ENCODE measurements around the gene CATSPERB. TPM values are rescaled to one million over a fixed set of nuclear protein-coding genes. Genes with fewer than 3 reads are reported as not detected.

CATSPERB gene
- total RNA-seq, 4 donors from 2014 or later = 0.84 to 3.9 (median 2.0) TPM; not detected in 1

DNA sequence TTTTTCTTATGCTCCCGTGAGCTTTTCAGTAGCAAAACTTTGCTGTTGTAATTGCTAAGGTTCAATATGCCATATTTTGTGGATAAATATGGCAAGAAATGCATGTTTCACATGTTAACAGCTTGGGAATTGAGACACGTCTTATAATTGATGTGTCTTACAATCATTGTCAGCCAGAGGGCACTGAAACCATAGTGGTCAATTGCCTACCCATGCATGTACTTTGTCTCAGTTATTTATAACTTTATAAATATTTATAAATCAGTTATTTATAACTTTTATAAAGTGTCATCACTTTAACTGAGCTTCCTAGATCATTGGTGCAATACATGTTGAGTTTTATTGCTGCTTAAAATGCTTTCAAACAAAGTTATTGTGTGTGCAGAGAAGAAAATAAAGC, 82.0 kb downstream of the CATSPERB start:
- peak in 1 of 2 donors; percentile 34 for DNase-seq (ENCODE audit: low spot score in 2 of 2)
- no peaks in the 10 kb centered on the region for H3K4me1 ChIP-seq
- no peaks in the 10 kb centered on the region for H3K9me3 ChIP-seq
- H3K4me3 ChIP-seq = no peak overlapping the region
- TF ChIP-seq, protein P1, sequence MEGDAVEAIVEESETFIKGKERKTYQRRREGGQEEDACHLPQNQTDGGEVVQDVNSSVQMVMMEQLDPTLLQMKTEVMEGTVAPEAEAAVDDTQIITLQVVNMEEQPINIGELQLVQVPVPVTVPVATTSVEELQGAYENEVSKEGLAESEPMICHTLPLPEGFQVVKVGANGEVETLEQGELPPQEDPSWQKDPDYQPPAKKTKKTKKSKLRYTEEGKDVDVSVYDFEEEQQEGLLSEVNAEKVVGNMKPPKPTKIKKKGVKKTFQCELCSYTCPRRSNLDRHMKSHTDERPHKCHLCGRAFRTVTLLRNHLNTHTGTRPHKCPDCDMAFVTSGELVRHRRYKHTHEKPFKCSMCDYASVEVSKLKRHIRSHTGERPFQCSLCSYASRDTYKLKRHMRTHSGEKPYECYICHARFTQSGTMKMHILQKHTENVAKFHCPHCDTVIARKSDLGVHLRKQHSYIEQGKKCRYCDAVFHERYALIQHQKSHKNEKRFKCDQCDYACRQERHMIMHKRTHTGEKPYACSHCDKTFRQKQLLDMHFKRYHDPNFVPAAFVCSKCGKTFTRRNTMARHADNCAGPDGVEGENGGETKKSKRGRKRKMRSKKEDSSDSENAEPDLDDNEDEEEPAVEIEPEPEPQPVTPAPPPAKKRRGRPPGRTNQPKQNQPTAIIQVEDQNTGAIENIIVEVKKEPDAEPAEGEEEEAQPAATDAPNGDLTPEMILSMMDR (IDR thresholded peaks at IDR 0.05) = peak; percentile 47 to 68 (median 54)
- TF ChIP-seq POLR2A (IDR thresholded peaks at IDR 0.05) = no peak
- no peaks in the 10 kb centered on the region for H3K36me3 ChIP-seq
- 4 to 8% methylated on average over 2 of the region's 2 CpGs for WGBS, 2 donors
- H3K27me3 ChIP-seq = no peaks in the 10 kb centered on the region
- no peak overlapping the region for H3K27ac ChIP-seq

DNA sequence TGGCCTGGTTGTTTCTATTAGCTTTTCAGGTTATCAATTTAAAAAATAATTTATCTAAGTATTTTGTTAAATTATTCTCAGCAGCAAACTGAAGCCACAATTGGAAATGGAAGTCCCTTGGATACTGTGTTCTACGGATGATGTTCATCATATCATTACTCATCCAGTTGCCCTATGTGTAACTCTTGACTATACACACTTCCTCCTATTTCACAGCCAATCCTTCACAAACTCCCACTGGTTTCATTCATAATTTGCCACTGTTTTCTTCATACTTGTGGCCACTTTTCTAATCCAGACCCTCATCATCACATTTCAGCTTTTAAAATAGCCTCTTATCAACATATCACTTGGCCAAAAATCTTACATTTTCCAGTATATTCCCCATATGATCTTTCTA, 84.0 kb downstream of the CATSPERB start:
- no peaks in the 10 kb centered on the region for H3K9me3 ChIP-seq
- H3K27ac ChIP-seq = no peak overlapping the region
- no peaks in the 10 kb centered on the region for H3K27me3 ChIP-seq
- no peak overlapping the region for H3K4me3 ChIP-seq
- no peak for DNase-seq (ENCODE audit: low spot score in 2 of 2)
- 81 to 82% methylated on average over 1 of the region's 1 CpG for WGBS, 2 donors
- TF ChIP-seq, protein P1 (IDR thresholded peaks at IDR 0.05) = no peak
- TF ChIP-seq EP300 (IDR thresholded peaks at IDR 0.05) (no peak), POLR2A (IDR thresholded peaks at IDR 0.05) (no peak)
- H3K4me1 ChIP-seq = no peaks in the 10 kb centered on the region
- H3K36me3 ChIP-seq = no peaks in the 10 kb centered on the region

DNA sequence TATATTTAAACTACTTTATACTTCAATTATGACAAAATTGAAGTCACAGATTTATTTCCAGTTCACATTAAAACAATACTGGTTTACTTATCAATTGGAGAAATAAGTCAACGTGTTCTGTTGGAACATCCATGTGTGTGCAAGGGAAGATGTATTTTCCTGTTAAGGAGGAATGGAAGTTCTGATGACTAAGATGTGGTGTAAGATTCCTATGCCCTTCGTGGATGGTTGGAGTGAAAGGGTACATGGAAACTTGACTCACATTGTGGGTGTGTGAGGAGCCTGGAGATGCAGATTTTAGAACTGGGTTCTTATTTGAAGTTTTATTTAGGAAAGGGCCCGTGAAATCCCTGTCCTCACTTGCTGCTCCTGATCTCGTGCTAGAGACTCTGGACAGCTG, 95.3 kb downstream of the CATSPERB start:
- no peaks in the 10 kb centered on the region for H3K36me3 ChIP-seq
- WGBS, 2 donors = 69 to 76% methylated on average over 4 of the region's 4 CpGs
- H3K27ac ChIP-seq = no peak overlapping the region
- no peak overlapping the region for H3K4me3 ChIP-seq
- no peaks in the 10 kb centered on the region for H3K4me1 ChIP-seq
- TF ChIP-seq, protein P1 (IDR thresholded peaks at IDR 0.05) = no peak
- TF ChIP-seq POLR2A (IDR thresholded peaks at IDR 0.05) (no peak), EP300 (IDR thresholded peaks at IDR 0.05) (no peak)
- no peaks in the 10 kb centered on the region for H3K27me3 ChIP-seq
- no peaks in the 10 kb centered on the region for H3K9me3 ChIP-seq
- DNase-seq (ENCODE audit: low spot score in 2 of 2) = no peak

DNA sequence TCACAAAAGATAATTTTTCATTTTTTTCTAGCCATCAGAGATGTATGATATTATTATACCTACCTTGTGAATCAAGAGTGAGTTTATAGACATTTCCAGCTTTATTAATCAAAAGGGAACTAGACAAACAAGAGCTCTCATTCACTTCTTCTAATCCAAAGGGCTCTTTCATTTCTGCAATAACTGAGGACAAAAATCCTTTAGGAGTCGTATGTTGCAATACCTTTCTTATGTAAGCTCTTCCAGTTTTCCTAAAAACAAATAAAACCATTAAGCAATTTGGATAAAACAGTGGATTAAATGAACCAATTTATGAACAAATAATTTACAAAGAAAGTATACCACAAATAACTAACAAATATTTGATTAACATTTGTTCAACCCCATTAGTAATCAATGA, 107.1 kb downstream of the CATSPERB start:
- no peaks in the 10 kb centered on the region for H3K9me3 ChIP-seq
- no peaks in the 10 kb centered on the region for H3K4me1 ChIP-seq
- H3K27me3 ChIP-seq = no peaks in the 10 kb centered on the region
- no peak for DNase-seq (ENCODE audit: low spot score in 2 of 2)
- TF ChIP-seq, protein P1 (IDR thresholded peaks at IDR 0.05) = no peak
- TF ChIP-seq POLR2A (IDR thresholded peaks at IDR 0.05) (no peak), EP300 (IDR thresholded peaks at IDR 0.05) (no peak)
- no peak overlapping the region for H3K4me3 ChIP-seq
- H3K27ac ChIP-seq = no peak overlapping the region
- H3K36me3 ChIP-seq = no peaks in the 10 kb centered on the region
- WGBS, 2 donors = 48 to 51% methylated on average over 1 of the region's 1 CpG

DNA sequence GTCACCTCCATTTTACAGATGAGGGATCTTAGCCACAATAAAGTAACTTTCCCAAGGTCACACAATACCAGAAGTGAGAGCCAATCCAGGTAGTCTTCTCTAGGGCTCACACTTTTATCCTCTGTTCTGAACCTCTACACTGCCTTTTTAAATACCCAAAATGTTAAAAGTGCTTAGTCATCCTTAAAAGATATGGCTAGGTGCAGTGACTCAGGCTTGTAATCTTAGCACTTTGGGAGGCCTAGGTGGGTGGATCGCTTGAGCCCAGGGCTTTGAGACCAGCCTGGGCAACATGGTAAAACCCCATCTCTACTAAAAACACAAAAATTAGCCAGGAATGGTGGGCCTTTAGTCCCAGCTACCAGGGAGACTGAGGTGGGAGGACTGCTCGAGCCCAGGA, 117.7 kb downstream of the CATSPERB start:
- Histone ChIP-seq H3K4me1 (no peaks in the 10 kb centered on the region), H3K9me3 (no peaks in the 10 kb centered on the region), H3K27me3 (no peaks in the 10 kb centered on the region), H3K27ac (no peak overlapping the region), H3K4me3 (no peak overlapping the region), H3K36me3 (no peaks in the 10 kb centered on the region)
- TF ChIP-seq POLR2A (IDR thresholded peaks at IDR 0.05) (no peak), EP300 (IDR thresholded peaks at IDR 0.05) (no peak)
- TF ChIP-seq, protein P1 (IDR thresholded peaks at IDR 0.05) = no peak
- no peak for DNase-seq (ENCODE audit: low spot score in 2 of 2)
- 43 to 68% methylated on average over 2 of the region's 2 CpGs for WGBS, 2 donors

All from tibial nerve (tissue), 4 donors.